Measurements from ENCODE around the gene ADCYAP1R1. TPM values are rescaled to one million over a fixed set of nuclear protein-coding genes. Genes with fewer than 3 reads are reported as not detected.

The ADCYAP1R1 gene
- total RNA-seq, 4 donors from 2014 or later: 3.1 to 22.0 (median 6.7) TPM

GRCh38 chr7:31120800-31121513, 68.8 kb downstream of the ADCYAP1R1 start:
- TF ChIP-seq POLR2A (IDR thresholded peaks at IDR 0.05) (no peak), CTCF (IDR thresholded peaks at IDR 0.05) (no peak)
- intact Hi-C loops (cut with DNase I; ENCODE audit: low total_unique reads): loop anchor here (10.0 kb wide), 1 partner anchor 136 kb away; no protein-coding TSS in a partner anchor
- no peaks in the 10 kb centered on the region for H3K36me3 ChIP-seq
- no peak overlapping the region for H3K4me3 ChIP-seq
- H3K27ac ChIP-seq: no peak overlapping the region
- H3K4me1 ChIP-seq: no peaks in the 10 kb centered on the region
- no peaks in the 10 kb centered on the region for H3K27me3 ChIP-seq
- H3K9me3 ChIP-seq: no peaks in the 10 kb centered on the region
- no peak for DNase-seq

- TF ChIP-seq CTCF (IDR thresholded peaks at IDR 0.05) (no peak), POLR2A (IDR thresholded peaks at IDR 0.05) (no peak)
- Histone ChIP-seq H3K36me3 (no peaks in the 10 kb centered on the region), H3K4me1 (no peaks in the 10 kb centered on the region), H3K27ac (no peak overlapping the region), H3K4me3 (no peak overlapping the region), H3K27me3 (no peaks in the 10 kb centered on the region), H3K9me3 (no peaks in the 10 kb centered on the region)
- intact Hi-C loops (cut with DNase I; ENCODE audit: low total_unique reads): loop anchor here (10.0 kb wide), 1 partner anchor 137 kb away; no protein-coding TSS in a partner anchor
- no peak for DNase-seq
Measured at GRCh38 chr7:31121601-31122000, 69.5 kb downstream of the ADCYAP1R1 start.

- Histone ChIP-seq H3K4me1 (no peaks in the 10 kb centered on the region), H3K9me3 (no peaks in the 10 kb centered on the region), H3K4me3 (no peak overlapping the region), H3K27ac (no peak overlapping the region), H3K36me3 (no peaks in the 10 kb centered on the region), H3K27me3 (no peaks in the 10 kb centered on the region)
- DNase-seq: peak; percentile 65 to 74
- intact Hi-C loops (cut with DNase I; ENCODE audit: low total_unique reads): loop anchor here (10.0 kb wide), 1 partner anchor 138 kb away; no protein-coding TSS in a partner anchor
- TF ChIP-seq CTCF (IDR thresholded peaks at IDR 0.05) (peak; percentile 64 to 86 (median 74)), POLR2A (IDR thresholded peaks at IDR 0.05) (no peak)
Measured at GRCh38 chr7:31122649-31123058, 70.5 kb downstream of the ADCYAP1R1 start.

- no peak overlapping the region for H3K4me3 ChIP-seq
- DNase-seq: no peak
- H3K27ac ChIP-seq: no peak overlapping the region
- no peaks in the 10 kb centered on the region for H3K9me3 ChIP-seq
- H3K4me1 ChIP-seq: no peaks in the 10 kb centered on the region
- H3K27me3 ChIP-seq: no peaks in the 10 kb centered on the region
- intact Hi-C loops (cut with DNase I; ENCODE audit: low total_unique reads): loop anchor here (10.0 kb wide), 1 partner anchor 139 kb away; no protein-coding TSS in a partner anchor
- TF ChIP-seq CTCF (IDR thresholded peaks at IDR 0.05) (no peak), POLR2A (IDR thresholded peaks at IDR 0.05) (no peak)
- H3K36me3 ChIP-seq: no peaks in the 10 kb centered on the region
Measured at GRCh38 chr7:31123321-31123720, 71.2 kb downstream of the ADCYAP1R1 start.

- no peak overlapping the region for H3K27ac ChIP-seq
- no peaks in the 10 kb centered on the region for H3K27me3 ChIP-seq
- no peaks in the 10 kb centered on the region for H3K9me3 ChIP-seq
- no peak for DNase-seq
- H3K4me3 ChIP-seq: no peak overlapping the region
- H3K36me3 ChIP-seq: no peaks in the 10 kb centered on the region
- no peaks in the 10 kb centered on the region for H3K4me1 ChIP-seq
- intact Hi-C loops (cut with DNase I; ENCODE audit: low total_unique reads): loop anchor here (10.0 kb wide), 1 partner anchor 139 kb away; no protein-coding TSS in a partner anchor
- TF ChIP-seq CTCF (IDR thresholded peaks at IDR 0.05) (no peak), POLR2A (IDR thresholded peaks at IDR 0.05) (no peak)
Measured at GRCh38 chr7:31123726-31124125, 71.6 kb downstream of the ADCYAP1R1 start.
